DMS53 (cell line): ENCODE results near the gene LPP.
A peak's percentile ranks its signal among the peaks of the same experiment; 100 is the strongest.

Source experiments
- DNase-seq: peaks from one replicate; lab custom pipeline; 2025; lab: John Stamatoyannopoulos, UW

LPP gene

GRCh38 chr3:188792793-188793192 is 638.8 kb downstream of the LPP start:
- DNase-seq = no peak

- DNase-seq = no peak
These were observed 642.2 kb downstream of the LPP start for GRCh38 chr3:188796122-188796631.

GRCh38 chr3:188797045-188797444 is 643.1 kb downstream of the LPP start:
- no peak for DNase-seq

- DNase-seq = no peak
These were observed 644.7 kb downstream of the LPP start for GRCh38 chr3:188798556-188799145.

- no peak for DNase-seq
These were observed 647.4 kb downstream of the LPP start for GRCh38 chr3:188801393-188801792.

GRCh38 chr3:188802645-188803044 is 648.7 kb downstream of the LPP start:
- DNase-seq = no peak

GRCh38 chr3:188807006-188807405 is 653.0 kb downstream of the LPP start:
- peak; percentile 25 for DNase-seq

- no peak for DNase-seq
These were observed 658.2 kb downstream of the LPP start for GRCh38 chr3:188812198-188812597.

- no peak for DNase-seq
These were observed 660.6 kb downstream of the LPP start for GRCh38 chr3:188814581-188814980.

GRCh38 chr3:188817103-188817934 is 663.4 kb downstream of the LPP start:
- no peak for DNase-seq

GRCh38 chr3:188817935-188818269 is 663.9 kb downstream of the LPP start:
- DNase-seq = no peak

- DNase-seq = no peak
These were observed 664.3 kb downstream of the LPP start for GRCh38 chr3:188818282-188818681.

- DNase-seq = no peak
These were observed 666.0 kb downstream of the LPP start for GRCh38 chr3:188819939-188820338.

GRCh38 chr3:188822004-188822403 is 668.0 kb downstream of the LPP start:
- no peak for DNase-seq

- no peak for DNase-seq
These were observed 668.5 kb downstream of the LPP start for GRCh38 chr3:188822411-188822810.

- no peak for DNase-seq
These were observed 670.6 kb downstream of the LPP start for GRCh38 chr3:188824566-188824965.

- DNase-seq = no peak
These were observed 671.9 kb downstream of the LPP start for GRCh38 chr3:188825901-188826300.

GRCh38 chr3:188826574-188826973 is 672.6 kb downstream of the LPP start:
- no peak for DNase-seq

- DNase-seq = no peak
These were observed 673.1 kb downstream of the LPP start for GRCh38 chr3:188827103-188827502.

GRCh38 chr3:188827576-188827975 is 673.6 kb downstream of the LPP start:
- DNase-seq = no peak

GRCh38 chr3:188829130-188829529 is 675.2 kb downstream of the LPP start:
- no peak for DNase-seq

GRCh38 chr3:188829576-188829975 is 675.6 kb downstream of the LPP start:
- DNase-seq = no peak

- peak; percentile 15 for DNase-seq
These were observed 676.9 kb downstream of the LPP start for GRCh38 chr3:188830893-188831292.

GRCh38 chr3:188832146-188832545 is 678.2 kb downstream of the LPP start:
- DNase-seq = no peak
